C4-2B (cell line): Measurements from ENCODE around the gene EDDM3A.

Experiments
- H3K27ac ChIP-seq: fragments of 450-650 bp; 2 replicates; pipeline ENCODE4 v1.5.1; 2017
- CTCF ChIP-seq: fragments of 450-650 bp; conservative IDR thresholded peaks from 2 replicates; pipeline ENCODE4 v1.5.1; 2017; ENCODE audit warnings: mild to moderate bottlenecking
- ZFX ChIP-seq: fragments of 450-650 bp; IDR thresholded peaks from 2 replicates; pipeline ENCODE4 v1.6.1; 2017

The EDDM3A gene

GRCh38 chr14:20782280-20782890, 36.7 kb downstream of the EDDM3A start:
- TF ChIP-seq ZFX (no peak), CTCF (no peak)
- H3K27ac ChIP-seq: no peak overlapping the region

- TF ChIP-seq CTCF (no peak), ZFX (no peak)
- H3K27ac ChIP-seq: no peak overlapping the region
Observed at GRCh38 chr14:20787025-20787424, 41.3 kb downstream of the EDDM3A start.

- H3K27ac ChIP-seq: no peak overlapping the region
- TF ChIP-seq CTCF (no peak), ZFX (no peak)
Observed at GRCh38 chr14:20789230-20789813, 43.6 kb downstream of the EDDM3A start.

- TF ChIP-seq ZFX (no peak), CTCF (no peak)
Observed at GRCh38 chr14:20790464-20791116, 44.9 kb downstream of the EDDM3A start.

GRCh38 chr14:20791187-20791586, 45.5 kb downstream of the EDDM3A start:
- TF ChIP-seq ZFX (no peak), CTCF (no peak)
- no peak overlapping the region for H3K27ac ChIP-seq

More at GRCh38 chr14:20790464-20791116, 44.9 kb downstream of the EDDM3A start:
- no peak overlapping the region for H3K27ac ChIP-seq

GRCh38 chr14:20791597-20791996, 45.9 kb downstream of the EDDM3A start:
- TF ChIP-seq ZFX: no peak
- no peak for TF ChIP-seq CTCF
- no peak overlapping the region for H3K27ac ChIP-seq

- TF ChIP-seq CTCF (no peak), ZFX (no peak)
- no peak overlapping the region for H3K27ac ChIP-seq
Observed at GRCh38 chr14:20792556-20792955, 46.9 kb downstream of the EDDM3A start.
